ENCODE data around the gene CCDC68.
"Not testable (repeated sequence)": the region's sequence is repeated elsewhere in the genome, so short reads cannot be mapped to it uniquely, and the experiment has no call there.

The CCDC68 gene

DNA sequence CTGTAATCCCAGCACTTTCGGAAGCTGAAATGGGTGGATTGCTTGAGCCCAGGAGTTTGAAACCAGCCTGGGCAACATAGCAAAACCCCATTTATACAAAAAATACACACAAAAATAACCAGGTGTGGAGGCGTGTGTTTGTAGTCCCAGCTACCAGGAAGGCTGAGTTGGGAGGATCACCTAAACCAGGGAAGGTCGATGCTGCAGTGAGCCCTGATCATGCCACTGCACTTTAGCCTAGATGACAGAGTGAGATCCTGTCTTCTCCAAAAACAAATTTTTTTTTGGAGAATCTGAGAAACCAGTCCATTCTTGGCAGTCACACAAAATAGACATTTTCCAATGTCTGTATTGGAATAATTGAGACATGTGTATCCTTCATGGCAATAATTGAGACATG is 84.2 kb downstream of the CCDC68 start:
- DNase-seq (ENCODE audit: low read depth in 2 of 2) = no peak

DNA sequence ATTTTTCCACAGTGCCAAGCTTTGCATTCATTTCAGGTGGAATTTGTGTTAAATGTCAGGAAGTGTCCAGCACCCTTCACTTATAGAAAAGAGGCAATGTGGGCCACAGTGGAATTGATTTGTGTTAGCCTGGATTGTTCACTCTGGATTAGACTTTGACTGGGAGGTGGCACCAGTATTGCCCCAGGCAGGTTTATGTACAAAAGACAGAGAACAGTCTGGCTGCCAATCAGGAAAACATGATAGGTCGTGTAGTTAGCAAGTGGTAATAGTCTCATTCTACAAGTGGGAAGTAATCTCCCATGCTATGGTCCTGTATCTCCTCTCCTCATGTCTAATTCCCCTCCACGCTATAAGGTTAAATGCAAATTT is 85.4 kb downstream of the CCDC68 start:
- DNase-seq (ENCODE audit: low read depth in 2 of 2) = no peak

DNA sequence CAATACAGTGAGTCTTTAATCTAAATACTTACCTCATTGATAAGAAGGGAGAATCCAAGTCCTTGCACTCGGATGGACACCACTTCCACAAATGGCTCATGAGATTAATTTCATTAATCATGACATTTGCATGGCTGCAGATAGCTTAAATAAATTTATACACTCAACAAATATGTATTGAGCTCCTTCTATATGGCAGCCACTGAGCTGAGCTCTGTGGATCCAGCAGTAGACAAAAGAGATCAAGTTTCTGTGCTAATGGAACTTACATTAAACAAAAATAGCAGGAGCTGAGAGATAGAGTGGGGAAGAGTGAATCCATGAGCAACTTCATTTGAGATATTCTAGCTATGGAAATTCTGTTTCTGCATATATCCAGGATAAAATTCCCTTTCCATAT is 86.6 kb downstream of the CCDC68 start:
- no peak for DNase-seq (ENCODE audit: low read depth in 2 of 2)

DNA sequence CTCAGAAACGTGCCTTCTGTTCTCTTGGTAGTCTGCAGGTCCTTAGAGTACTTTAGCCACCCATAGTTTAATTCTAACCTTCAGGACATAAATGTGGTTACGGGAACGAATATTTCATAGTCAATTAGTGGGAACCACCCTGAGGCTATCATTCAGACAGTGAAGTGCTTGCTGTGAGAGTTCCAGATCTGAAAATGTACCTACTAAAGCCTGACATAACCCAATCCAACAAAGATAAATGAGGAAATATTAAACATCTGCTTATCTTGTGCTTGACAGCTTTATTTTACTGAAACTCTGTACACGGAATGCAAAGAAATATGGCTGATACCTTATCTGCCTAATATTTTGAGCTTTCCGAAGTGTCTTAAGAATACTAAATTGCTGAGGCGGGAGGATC is 88.0 kb downstream of the CCDC68 start:
- no peak for DNase-seq (ENCODE audit: low read depth in 2 of 2)

DNA sequence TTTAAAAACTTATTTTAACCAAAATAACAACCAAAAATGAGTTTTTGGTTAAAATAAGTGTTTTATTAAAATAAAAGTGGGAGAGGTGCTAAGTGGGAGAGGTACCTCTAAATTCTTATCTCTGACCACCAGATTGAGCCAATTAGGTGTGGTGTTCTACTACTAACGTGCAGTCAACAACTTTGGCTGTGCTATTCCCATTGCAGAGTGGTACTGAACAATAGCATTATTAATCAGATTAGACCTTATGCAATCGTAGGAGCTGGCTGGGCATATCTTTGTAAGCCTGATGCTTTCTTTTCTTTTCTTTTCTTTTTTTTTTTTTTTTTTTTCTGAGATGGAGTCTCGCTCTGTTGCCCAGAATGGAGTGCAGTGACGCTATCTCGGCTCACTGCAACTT is 92.1 kb downstream of the CCDC68 start:
- DNase-seq (ENCODE audit: low read depth in 2 of 2) = no peak

DNA sequence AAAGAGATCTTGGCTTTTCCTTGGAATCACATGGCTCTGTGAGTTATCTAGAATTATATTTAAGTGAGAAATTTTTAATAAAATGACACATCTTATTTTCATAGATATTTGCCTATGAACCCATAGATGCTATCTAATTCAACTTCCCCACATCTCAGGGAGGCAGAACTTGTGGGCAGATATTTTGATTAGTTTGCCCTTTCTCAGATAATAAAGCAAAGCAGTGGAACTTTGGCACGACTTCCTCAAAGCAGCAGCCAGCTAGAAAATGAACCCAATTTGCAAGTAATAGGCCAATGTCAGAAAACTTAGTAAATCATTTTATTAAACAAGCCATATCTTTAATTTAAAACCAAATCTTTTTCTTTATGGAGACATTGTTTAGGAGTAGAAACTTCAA is 98.3 kb downstream of the CCDC68 start:
- DNase-seq (ENCODE audit: low read depth in 2 of 2) = no peak

DNA sequence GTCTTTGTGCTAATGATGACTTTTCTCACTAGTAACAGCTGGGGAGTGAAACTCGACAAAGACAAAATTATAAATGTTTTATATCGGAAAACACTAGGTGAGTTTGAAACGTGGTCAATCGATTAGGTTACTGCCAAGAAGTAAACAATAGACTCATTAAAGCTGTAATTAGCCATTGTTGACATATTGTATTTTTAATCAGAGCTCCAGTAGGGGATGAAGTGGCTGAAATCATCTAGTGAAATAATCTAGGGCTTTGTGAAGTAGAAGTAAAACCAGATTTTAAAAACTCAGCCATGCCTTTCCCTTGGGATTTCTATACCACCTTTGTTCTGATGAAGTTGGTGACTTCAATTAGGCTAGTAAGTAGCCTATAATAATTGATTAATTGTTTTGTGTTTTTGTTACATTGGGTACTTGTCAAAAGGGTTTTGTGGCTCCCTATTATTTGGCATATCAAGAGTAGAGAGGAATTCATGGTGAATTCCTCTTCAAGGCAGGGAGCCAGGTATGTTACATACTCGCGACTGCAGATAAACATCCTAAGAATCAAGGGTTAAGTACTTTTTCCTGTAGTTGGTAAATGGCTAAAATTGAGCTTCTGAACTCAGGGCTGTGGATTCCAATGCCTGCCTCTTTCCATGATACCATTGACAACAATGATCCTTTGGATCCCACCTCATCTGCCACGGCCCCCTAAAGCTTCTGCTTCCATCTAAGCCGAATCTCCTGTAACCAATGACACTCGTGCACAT is 99.4 kb downstream of the CCDC68 start:
- no peak for DNase-seq (ENCODE audit: low read depth in 2 of 2)

DNA sequence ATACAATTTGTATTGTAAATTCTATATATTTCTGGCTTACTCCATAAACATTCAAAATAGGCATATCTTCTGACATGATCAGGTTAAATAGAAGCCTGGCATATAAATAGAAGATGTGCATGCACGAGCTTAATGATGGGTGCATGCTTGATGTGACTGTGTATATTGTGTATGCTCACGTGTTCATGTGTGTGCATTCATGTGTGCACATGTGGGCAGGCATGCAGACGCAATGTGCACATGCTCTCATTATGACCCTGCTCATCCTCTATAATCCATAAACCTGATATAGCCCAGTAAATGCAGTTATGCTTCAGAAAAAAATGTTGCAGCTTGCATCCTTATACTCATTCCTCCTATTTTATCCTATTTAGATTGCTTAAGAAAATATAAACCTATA is 101.8 kb downstream of the CCDC68 start:
- DNase-seq (ENCODE audit: low read depth in 2 of 2) = no peak

DNA sequence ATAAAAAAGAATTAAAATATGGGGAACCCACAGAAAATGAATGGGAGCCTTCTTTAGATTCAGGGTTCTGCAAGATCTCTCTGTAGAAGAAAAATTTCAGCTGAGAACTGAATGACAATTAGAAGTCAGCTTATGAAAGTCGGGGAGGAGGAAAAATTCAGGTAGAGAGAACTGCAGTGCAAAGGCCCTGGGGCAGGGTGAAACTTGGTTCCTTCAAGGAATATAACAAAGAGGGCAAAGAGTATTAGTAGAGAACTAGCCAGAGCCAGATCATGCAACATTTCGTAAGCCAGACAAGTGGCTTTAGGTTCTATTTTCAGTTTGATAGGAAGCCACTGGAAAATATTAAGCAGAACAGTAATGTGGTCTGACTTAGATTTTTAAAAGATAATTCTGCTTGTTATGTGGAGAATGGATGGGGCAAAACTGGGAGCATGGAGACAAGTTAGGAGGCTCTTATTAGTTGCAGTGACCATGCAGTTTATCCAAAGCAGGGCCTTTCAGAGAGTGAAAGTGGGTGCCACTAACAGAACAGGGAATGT is 103.1 kb downstream of the CCDC68 start:
- no peak for DNase-seq (ENCODE audit: low read depth in 2 of 2)

DNA sequence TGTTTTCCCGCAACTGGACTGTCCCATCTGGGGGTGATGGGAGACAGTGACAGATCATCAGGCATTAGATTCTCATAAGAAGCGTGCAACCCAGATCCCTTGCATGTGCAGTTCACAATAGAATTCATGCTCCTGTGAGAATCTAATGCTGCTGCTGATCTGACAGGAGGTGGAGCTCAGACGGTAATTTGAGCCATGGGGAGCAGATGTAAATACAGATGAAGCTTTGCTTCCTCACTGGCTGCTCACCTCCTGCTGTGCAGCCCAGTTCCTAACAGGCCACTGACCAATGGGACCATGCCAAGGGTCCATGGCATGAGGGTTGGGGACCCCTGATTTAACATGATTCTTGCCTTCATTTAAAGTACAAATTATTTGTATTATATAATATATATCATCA is 104.2 kb downstream of the CCDC68 start:
- not testable (repeated sequence) for DNase-seq (ENCODE audit: low read depth in 2 of 2)

DNA sequence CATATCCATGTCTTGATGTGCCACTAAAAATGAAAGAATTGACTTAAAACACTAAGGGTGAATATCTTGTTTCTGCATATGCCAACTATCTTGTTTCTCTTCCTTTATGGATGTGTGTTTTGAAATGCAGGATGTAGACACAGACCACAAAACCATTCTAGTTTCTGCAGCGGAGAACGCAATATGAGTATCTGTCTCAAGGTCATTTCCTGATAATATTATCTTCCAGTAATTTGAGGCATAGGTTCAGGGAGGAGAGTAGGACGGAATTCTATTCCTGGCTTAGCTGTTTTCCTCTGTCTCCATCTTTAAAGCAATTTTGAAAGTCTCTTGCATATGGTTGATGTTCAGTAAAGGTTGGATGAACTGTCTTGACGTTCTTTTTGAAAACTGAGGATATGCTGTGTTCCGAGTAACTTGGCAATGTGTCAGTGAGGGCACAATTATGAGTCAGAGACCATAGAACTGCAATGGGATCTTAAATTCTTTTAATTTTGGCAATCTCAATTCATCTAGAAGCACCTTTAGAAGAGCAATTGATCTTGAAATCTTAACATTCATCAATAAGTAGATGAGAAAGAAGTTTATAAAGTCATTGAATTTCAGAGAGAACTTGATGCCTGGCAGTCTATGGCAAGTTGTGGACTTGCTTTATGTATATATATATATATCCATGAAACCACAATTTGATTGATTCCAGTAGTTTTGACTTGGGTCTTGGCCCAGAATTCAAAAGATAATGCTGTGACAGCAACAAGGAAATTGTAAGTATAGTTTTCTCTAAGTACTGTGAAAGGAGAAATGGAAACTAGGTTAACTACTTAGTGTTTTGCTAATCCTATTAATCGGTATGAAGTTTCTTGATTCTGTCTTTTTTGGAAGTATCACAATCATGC is 106.2 kb downstream of the CCDC68 start:
- DNase-seq (ENCODE audit: low read depth in 2 of 2) = no peak

Data from stimulated activated CD8-positive, alpha-beta memory T cell treated with anti-CD3 and anti-CD28 coated beads, Interleukin-7, amount 100 ng/mL, for 4 hours (primary cell).